Gastrocnemius medialis (tissue), 4 donors: ENCODE measurements around the gene NEUROD2. TPM values are rescaled to one million over a fixed set of nuclear protein-coding genes. Genes with fewer than 3 reads are reported as not detected.

Source experiments
- ATAC-seq, 2 donors: fragments of 150-250 bp; one replicate each; pipeline ENCODE4 v1.9.1; 2016
- DNase-seq, 2 donors: peaks; one replicate each; pipeline ENCODE4 v3.0.0-alpha.2; 2019
- H3K27ac ChIP-seq, 4 donors: fragments of 200-600 bp; sonication (generic); 1 replicate in 1 of 4; 2 replicates in 3 of 4; pipeline ENCODE4 v1.5.1; 2016 to 2018; ENCODE audit warnings: mild to moderate bottlenecking in 2 of 4, moderate library complexity in 1 of 4
- H3K27me3 ChIP-seq, 3 donors: fragments of 200-600 bp; sonication (generic) in 2 of 3; 1 replicate in 1 of 3; 2 replicates in 2 of 3; pipeline versions ENCODE4 v1.5.1 to v1.6.0; 2016 to 2019; ENCODE audit warnings: mild to moderate bottlenecking in 1 of 3, moderate library complexity in 1 of 3
- H3K36me3 ChIP-seq, 2 donors: fragments of 200-600 bp; sonication (generic) in 1 of 2; one replicate each; pipeline ENCODE4 v1.5.1; 2017 to 2018
- H3K4me1 ChIP-seq, 2 donors: fragments of 200-600 bp; sonication (generic) in 1 of 2; one replicate each; pipeline ENCODE4 v1.5.1; 2016 to 2017; ENCODE audit warnings: mild to moderate bottlenecking in 2 of 2
- H3K4me3 ChIP-seq, 4 donors: fragments of 200-600 bp; sonication (generic) in 3 of 4; 1 replicate in 1 of 4; 2 replicates in 3 of 4; pipeline ENCODE4 v1.5.1; 2016 to 2019; ENCODE audit warnings: mild to moderate bottlenecking in 2 of 4
- H3K9me3 ChIP-seq, 3 donors: fragments of 200-600 bp; sonication (generic) in 2 of 3; 1 replicate in 1 of 3; 2 replicates in 2 of 3; pipeline ENCODE4 v1.5.1; 2016 to 2019
- CTCF ChIP-seq, 5 experiments: fragments of 450-650 bp in 3 of 5; fragments of 200-600 bp in 2 of 5; sonication (generic) in 2 of 5; IDR thresholded peaks in 4 of 5; conservative IDR thresholded peaks in 1 of 5; 1 replicate in 4 of 5; 2 replicates in 1 of 5; pipeline ENCODE4 v1.5.1; 2016 to 2019; ENCODE audit warnings: antibody characterized with exemption in 5 of 5, mild to moderate bottlenecking in 3 of 5, moderate library complexity in 3 of 5
- POLR2A ChIP-seq, 2 donors: fragments of 450-650 bp; IDR thresholded peaks; one replicate each; pipeline ENCODE4 v1.6.1; 2017; ENCODE audit warnings: antibody characterized with exemption in 2 of 2, mild to moderate bottlenecking in 2 of 2, moderate library complexity in 2 of 2
- in situ Hi-C, 4 donors: fragments of 200-750 bp; cut with MboI; loops; one replicate each; pipeline versions ENCODE4 v1.15.0 to v1.8.0; 2017; ENCODE audit warnings: low sequenced_read_pairs in 4 of 4
- intact Hi-C: fragments of 100-400 bp; cut with DNase I; formaldehyde crosslinking; loops from one replicate; pipeline ENCODE4 v1.15.1; 2023; ENCODE audit warnings: low total_unique reads
- total RNA-seq, 4 donors: library from RNA; depleted of rRNA; stranded (reverse); fragments of >200 nt; gene quantifications; one replicate each; pipeline versions ENCODE4 v1.1.0 to v1.2.3, GENCODE V29; 2016

NEUROD2 gene
- total RNA-seq, 4 donors from 2014 or later, result not detected

- DNase-seq (no peak), ATAC-seq (no peak)
- Histone ChIP-seq H3K9me3 (no peaks in the 10 kb centered on the region), H3K27ac (no peak overlapping the region), H3K4me1 (peaks cover 4 to 6% of the 10 kb centered on the region in 2 donors), H3K36me3 (no peaks in the 10 kb centered on the region), H3K4me3 (no peak overlapping the region), H3K27me3 (peaks cover 32 to 38% (median 34%) of the 10 kb centered on the region in 3 donors)
- TF ChIP-seq CTCF (IDR thresholded peaks at IDR 0.05 in 4 of 5, conservative IDR thresholded peaks at IDR 0.05 in 1 of 5) (no peak), POLR2A (IDR thresholded peaks at IDR 0.05) (no peak)
- intact Hi-C loops (no loop called here), in situ Hi-C loops (loop anchor here in 3 of 4 donors (10.0 kb wide), 2 partner anchors 75 to 125 kb away; no protein-coding TSS in a partner anchor)
Measured at GRCh38 chr17:39629494-39629880, 21.8 kb upstream of the NEUROD2 start.

DNA sequence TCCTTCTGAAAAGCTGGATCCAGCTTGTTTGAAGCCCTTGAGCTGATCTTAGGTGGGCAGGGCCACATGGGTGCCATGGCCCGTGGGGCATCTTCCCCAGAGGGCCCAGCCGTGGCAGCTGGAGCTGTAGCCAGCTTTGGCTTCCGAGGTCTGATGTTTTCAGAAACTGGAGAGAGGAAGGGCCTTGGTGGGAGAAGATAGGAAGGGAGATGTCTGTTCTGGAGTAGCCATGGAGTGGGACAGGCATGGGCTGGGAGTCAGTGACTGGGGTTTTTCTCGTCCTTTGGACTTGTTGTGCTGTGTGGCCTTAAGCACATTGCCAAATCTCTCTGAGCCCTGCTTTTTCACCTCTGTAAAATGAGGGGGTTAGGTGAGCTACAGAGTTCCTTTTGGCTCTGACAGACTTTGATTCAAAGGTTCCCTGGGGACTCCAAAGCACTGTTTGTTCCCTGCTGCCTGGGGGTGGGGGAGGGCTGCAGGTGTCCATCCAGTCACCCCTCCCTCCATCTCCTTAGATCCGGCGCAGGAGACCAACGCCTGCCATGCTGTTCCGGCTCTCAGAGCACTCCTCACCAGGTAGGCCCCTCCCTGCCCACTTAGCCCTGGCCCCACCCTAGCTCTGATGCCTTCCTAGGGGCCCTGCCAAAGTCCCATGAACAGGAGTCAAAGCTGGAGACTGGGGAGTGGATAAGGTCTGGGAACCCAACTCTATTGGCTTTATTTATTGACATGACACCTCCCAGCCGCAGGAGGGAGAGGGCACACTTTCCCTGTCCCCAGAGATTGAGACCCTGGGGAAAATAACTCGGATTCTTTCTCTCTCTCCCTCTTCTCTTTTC lies 21.2 kb upstream of the NEUROD2 start:
- no peak overlapping the region for H3K27ac ChIP-seq
- intact Hi-C loops (no loop called here), in situ Hi-C loops (loop anchor here in 3 of 4 donors (10.0 kb wide), 2 partner anchors 74 to 126 kb away; no protein-coding TSS in a partner anchor)
- DNase-seq (no peak), ATAC-seq (no peak)
- H3K9me3 ChIP-seq, result no peaks in the 10 kb centered on the region
- H3K4me3 ChIP-seq, result no peak overlapping the region
- peaks cover 4% of the 10 kb centered on the region in 2 donors for H3K4me1 ChIP-seq
- peaks cover 32 to 38% (median 34%) of the 10 kb centered on the region in 3 donors for H3K27me3 ChIP-seq
- H3K36me3 ChIP-seq, result no peaks in the 10 kb centered on the region
- TF ChIP-seq POLR2A (IDR thresholded peaks at IDR 0.05), result no peak
- no peak for TF ChIP-seq CTCF (IDR thresholded peaks at IDR 0.05 in 4 of 5, conservative IDR thresholded peaks at IDR 0.05 in 1 of 5)

DNA sequence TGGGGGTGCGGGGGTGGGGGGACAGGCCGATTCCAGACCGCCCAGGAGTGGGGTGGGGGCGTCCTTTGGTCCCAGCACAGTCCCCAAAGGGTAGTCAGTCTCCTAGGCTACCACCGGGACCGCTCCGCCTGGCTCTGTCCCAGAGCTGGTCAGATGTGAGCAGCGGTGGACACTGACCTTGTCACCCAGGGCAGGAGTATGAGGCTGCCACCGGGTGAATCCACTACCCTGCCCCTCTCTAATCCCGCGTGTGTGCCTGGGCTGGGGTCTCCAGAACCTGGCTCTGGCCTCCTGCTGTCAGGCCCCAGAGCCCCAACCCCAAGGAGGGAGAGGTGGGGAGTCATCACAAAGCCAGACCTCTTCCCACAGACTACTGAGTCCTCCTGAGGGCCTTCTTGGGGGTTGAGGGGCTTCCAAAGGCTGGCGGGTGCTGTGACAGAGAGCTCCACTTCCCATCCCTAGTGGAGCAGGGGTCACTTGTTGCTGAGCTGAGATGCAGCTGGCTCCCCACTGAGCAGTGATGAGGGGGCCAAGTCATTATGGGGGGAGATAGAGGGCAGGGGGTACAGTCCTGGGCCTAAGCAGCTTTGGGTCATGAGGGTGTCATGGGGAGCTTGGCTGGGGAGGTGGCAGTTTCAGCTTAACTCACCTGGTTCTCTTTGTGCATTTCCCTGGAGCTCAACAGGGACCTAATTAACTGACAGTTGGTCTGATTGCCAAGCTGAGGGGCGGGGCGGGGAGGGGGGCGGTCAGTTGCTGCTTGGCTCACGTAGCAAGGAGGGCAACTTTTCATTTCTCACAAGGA lies 20.2 kb upstream of the NEUROD2 start:
- peaks cover 32 to 38% (median 34%) of the 10 kb centered on the region in 3 donors for H3K27me3 ChIP-seq

More for the DNA sequence above, 20.2 kb upstream of the NEUROD2 start:
- no peak for ATAC-seq
- H3K4me3 ChIP-seq, result no peak overlapping the region
- H3K4me1 ChIP-seq, result peaks cover 4% of the 10 kb centered on the region in 2 donors
- H3K36me3 ChIP-seq, result no peaks in the 10 kb centered on the region
- in situ Hi-C loops (loop anchor here in 3 of 4 donors (10.0 kb wide), 2 partner anchors 73 to 127 kb away; no protein-coding TSS in a partner anchor), intact Hi-C loops (no loop called here)
- H3K27ac ChIP-seq, result no peak overlapping the region
- H3K9me3 ChIP-seq, result no peaks in the 10 kb centered on the region
- DNase-seq, result no peak
- TF ChIP-seq POLR2A (IDR thresholded peaks at IDR 0.05), result no peak
- TF ChIP-seq CTCF (IDR thresholded peaks at IDR 0.05 in 4 of 5, conservative IDR thresholded peaks at IDR 0.05 in 1 of 5), result no peak
